HG03378 (cell line): ENCODE results near the gene OLFM1.

Source experiments
- ATAC-seq: cut with Tn5 transposase; IDR thresholded peaks from one replicate; pipeline ENCODE4 v1.9.1; 2021; ENCODE audit warnings: mild to moderate bottlenecking, moderate library complexity; ENCODE audit not compliant: unreplicated experiment

Gene OLFM1

GRCh38 chr9:135167356-135167755, 79.9 kb downstream of the OLFM1 start:
- ATAC-seq, result no peak

GRCh38 chr9:135167849-135168655, 80.6 kb downstream of the OLFM1 start:
- ATAC-seq, result no peak

GRCh38 chr9:135169709-135170226, 82.3 kb downstream of the OLFM1 start:
- no peak for ATAC-seq

GRCh38 chr9:135170535-135170934, 83.1 kb downstream of the OLFM1 start:
- ATAC-seq, result no peak
